ENCODE measurements around the gene SDE2.
"Not testable (repeated sequence)": the region's sequence is repeated elsewhere in the genome, so short reads cannot be mapped to it uniquely, and the experiment has no call there.

SDE2 gene

GRCh38 chr1:225940385-225941151 is 58.6 kb downstream of the SDE2 start:
- no peak for DNase-seq

GRCh38 chr1:225939939-225940310 is 59.2 kb downstream of the SDE2 start:
- DNase-seq = not testable (repeated sequence)

- not testable (repeated sequence) for DNase-seq
Observed at GRCh38 chr1:225939097-225939938, 59.8 kb downstream of the SDE2 start.

GRCh38 chr1:225937048-225937968 is 61.8 kb downstream of the SDE2 start:
- DNase-seq = no peak

GRCh38 chr1:225936523-225936922 is 62.6 kb downstream of the SDE2 start:
- DNase-seq = no peak

- DNase-seq = not testable (repeated sequence)
Observed at GRCh38 chr1:225936086-225936485, 63.1 kb downstream of the SDE2 start.

- no peak for DNase-seq
Observed at GRCh38 chr1:225934711-225935110, 64.4 kb downstream of the SDE2 start.

- DNase-seq = no peak
Observed at GRCh38 chr1:225933072-225933471, 66.1 kb downstream of the SDE2 start.
